HG02852 (cell line): ENCODE data around the gene SLC4A8.

ENCODE experiments used
- ATAC-seq: cut with Tn5 transposase; IDR thresholded peaks from one replicate; pipeline ENCODE4 v1.9.1; 2021; ENCODE audit warnings: mild to moderate bottlenecking, moderate library complexity; ENCODE audit not compliant: unreplicated experiment

The SLC4A8 gene

DNA sequence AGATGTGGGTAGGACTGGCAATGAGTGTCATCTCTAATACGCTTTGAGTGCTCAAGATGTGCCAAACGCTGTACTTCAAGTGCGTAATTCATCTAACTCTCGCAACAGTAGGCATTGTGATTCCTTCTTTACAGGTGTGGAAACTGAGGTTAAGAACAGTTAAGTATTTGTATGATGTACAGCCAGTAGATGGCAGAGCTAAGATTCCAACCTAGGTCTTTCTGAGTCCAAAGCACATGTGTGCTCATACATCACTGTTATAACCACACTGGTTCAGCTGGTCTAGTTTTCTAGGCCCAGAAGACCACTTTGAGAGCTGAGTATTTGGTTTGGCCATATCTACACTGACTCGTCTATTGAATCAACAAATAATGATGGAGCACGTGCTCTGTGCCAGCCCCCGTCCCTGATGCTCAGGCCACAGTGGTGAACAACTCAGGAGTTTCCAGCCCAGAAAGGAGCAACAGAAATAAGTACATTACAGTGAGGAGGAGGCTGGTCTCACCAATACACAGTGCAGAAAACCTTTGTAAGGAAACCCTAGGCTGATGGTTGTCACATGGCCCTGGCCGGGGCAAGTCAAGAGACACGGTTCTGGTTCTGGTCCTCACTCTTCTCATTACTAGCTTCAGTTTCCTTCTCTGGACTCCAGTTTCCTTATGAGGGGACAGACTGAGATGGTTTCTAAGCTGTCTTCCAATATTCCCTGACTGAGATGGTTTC, 97.1 kb downstream of the SLC4A8 start:
- ATAC-seq: no peak

- ATAC-seq: no peak
Measured at GRCh38 chr12:51522696-51523095, 98.1 kb downstream of the SLC4A8 start.

- ATAC-seq: no peak
Measured at GRCh38 chr12:51524386-51524901, 99.8 kb downstream of the SLC4A8 start.

DNA sequence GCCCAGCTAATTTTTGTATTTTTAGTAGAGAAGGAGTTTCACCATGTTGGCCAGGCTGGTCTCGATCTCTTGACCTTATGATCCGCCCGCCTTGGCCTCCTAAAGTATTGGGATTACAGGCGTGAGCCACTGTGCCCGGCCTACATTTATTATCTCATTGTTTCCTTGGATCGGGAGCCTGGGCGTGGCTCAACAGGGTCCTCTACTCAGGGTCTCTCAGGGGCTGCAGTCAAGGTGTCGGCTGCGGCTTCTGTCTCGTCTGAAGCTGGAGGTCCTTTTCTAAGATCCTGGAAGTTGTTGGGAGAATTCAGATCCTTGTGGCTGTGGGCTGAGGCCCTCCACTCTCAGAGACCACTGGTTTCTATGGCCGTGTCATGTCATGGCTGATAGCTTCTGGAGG, 100.9 kb downstream of the SLC4A8 start:
- no peak for ATAC-seq

- ATAC-seq: no peak
Measured at GRCh38 chr12:51527966-51528365, 103.3 kb downstream of the SLC4A8 start.

- ATAC-seq: no peak
Measured at GRCh38 chr12:51528852-51529650, 104.4 kb downstream of the SLC4A8 start.

DNA sequence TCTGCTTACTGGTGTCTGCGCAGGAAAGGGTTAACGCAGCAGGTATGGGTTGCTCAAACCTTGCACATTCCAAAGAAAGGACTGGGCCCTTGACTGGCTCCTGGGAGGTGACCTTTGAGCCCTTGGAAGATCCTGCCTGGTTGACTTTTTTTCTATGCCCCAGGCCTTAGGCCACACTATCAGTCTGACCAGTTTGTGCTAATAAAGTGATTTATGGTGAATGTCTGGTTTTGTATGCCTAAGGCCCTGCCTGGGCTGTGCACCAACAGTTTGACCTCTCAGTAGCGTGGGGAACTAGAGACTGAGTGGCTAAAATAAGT, 105.0 kb downstream of the SLC4A8 start:
- no peak for ATAC-seq

DNA sequence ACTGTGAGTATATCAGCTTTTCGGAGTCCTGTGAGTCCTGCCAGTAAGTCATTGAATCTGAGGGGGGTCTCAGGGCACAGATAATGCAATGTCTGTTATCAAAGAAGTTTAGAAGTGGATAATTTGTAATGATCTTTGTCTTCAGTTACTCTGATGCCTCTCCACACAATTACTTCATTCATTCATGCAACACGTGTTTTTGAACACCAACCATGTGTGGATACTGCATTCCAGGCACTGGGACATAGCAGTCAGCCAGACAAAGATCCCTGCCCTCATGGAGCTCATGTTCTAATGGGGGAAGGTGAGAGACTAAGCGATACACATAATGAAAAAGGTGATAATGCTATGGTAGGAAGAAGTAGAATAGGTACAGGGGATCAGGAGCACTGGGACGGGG, 105.6 kb downstream of the SLC4A8 start:
- ATAC-seq: no peak

GRCh38 chr12:51531284-51531977, 106.8 kb downstream of the SLC4A8 start:
- ATAC-seq: no peak

- no peak for ATAC-seq
Measured at GRCh38 chr12:51531978-51532497, 107.4 kb downstream of the SLC4A8 start.

GRCh38 chr12:51533799-51534198, 109.2 kb downstream of the SLC4A8 start:
- no peak for ATAC-seq

DNA sequence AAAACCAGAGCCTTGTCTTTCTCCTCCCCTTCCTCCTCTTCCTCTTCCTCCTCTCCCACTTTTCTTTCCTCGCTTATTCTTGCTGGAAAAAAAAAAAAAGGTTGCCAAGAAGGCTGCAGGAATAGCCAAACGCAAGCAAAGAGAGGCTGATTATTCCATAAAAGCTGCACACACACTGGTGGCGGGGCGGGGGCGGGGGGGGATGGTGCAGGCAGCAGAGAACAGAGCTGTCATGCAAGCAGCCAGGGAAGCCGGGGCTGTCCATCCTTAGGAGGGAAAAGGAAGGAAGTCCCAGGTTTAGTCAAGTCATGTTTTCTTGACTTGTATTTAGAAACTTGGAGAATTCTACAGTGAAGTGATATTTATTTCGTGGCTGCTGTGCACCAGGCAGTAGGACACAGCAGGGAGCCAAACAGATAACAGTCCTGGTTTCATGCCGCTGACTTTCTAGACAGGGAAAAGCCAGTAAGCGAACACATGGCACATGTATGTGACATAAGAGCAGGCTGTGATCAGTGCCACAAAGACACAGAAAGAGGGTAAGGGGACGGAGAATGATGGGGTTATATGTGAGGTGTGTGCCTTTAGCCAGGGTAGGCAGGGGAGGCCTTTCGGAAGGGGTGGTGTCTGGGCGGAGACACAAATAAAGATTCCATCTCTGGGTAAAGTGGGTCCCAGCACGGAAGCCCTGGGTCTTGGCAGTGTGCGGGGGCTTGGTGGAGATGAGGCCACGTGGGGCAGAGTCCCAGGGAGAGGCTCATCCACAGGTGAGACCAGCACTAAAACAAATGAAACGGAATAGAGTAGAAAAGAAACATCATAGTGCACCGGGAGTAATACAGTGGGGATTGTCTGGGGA, 109.8 kb downstream of the SLC4A8 start:
- ATAC-seq: no peak

- ATAC-seq: no peak
Measured at GRCh38 chr12:51536159-51536558, 111.5 kb downstream of the SLC4A8 start.

- no peak for ATAC-seq
Measured at GRCh38 chr12:51538149-51538548, 113.5 kb downstream of the SLC4A8 start.

- ATAC-seq: no peak
Measured at GRCh38 chr12:51538599-51538998, 114.0 kb downstream of the SLC4A8 start.

DNA sequence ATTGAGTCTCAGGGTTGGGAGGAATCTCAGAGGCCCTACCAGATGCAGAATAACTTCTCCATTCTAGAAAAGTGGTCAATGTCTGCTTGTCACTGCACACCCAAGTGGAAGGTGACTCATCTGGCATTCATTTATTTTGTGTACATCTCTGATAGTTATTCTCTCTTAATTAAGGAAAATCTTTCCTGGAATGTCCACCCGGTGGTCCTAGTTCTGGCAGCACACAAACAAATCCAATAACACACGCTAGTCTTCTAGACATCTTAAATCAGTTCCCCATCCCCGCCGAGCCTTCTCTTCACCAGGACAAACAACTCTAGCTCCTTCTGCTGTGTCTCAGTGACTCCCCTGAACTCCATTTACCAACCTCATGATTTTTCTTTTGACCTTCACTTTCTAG, 116.4 kb downstream of the SLC4A8 start:
- ATAC-seq: no peak

- no peak for ATAC-seq
Measured at GRCh38 chr12:51546097-51546496, 121.5 kb downstream of the SLC4A8 start.

DNA sequence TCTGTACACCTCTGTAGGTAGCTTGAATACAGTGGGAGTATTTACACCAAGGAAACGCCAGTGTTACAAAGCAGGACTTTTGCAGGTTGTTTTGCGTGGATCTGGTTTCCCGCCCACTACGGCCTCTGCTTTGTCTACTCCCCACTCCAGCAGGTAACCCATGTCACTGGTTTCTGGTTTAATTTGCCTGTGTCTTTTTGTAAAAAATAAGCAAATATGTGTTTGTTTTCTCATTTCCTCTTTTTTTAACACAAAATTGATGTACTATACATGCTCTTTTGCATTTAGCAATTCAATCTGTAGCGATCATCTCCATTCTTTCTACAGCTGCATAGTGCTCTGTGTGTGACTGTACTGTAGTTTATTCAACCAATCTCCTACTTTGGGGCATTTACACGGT, 123.0 kb downstream of the SLC4A8 start:
- no peak for ATAC-seq

- no peak for ATAC-seq
Measured at GRCh38 chr12:51548241-51548640, 123.6 kb downstream of the SLC4A8 start.

GRCh38 chr12:51549637-51550036, 125.0 kb downstream of the SLC4A8 start:
- ATAC-seq: no peak
